Hepatocyte (in vitro differentiated cells): ENCODE data around the gene KLF1.

Experiments used
- CTCF ChIP-seq: fragments of 200-600 bp; sonication (generic); IDR thresholded peaks from 2 replicates; pipeline ENCODE4 v1.5.1; 2016; ENCODE audit warnings: antibody characterized with exemption, mild to moderate bottlenecking; ENCODE audit not compliant: poor library complexity
- EZH2 ChIP-seq: fragments of 200-600 bp; sonication (generic); IDR thresholded peaks from 2 replicates; pipeline ENCODE4 v1.6.1; 2016; ENCODE audit warnings: antibody characterized with exemption, mild to moderate bottlenecking, borderline replicate concordance
- EZH2phosphoT487 ChIP-seq: fragments of 200-600 bp; sonication (generic); IDR thresholded peaks from one replicate; pipeline ENCODE4 v1.6.1; 2018; ENCODE audit warnings: antibody characterized with exemption, mild to moderate bottlenecking, low read depth, moderate library complexity; ENCODE audit not compliant: unreplicated experiment, severe bottlenecking

- TF ChIP-seq CTCF (no peak), EZH2phosphoT487 (no peak), EZH2 (no peak)
Measured at GRCh38 chr19:12922959-12923358, 36.0 kb upstream of the KLF1 start.
